ENCODE results near the gene MAST4. TPM values are rescaled to one million over a fixed set of nuclear protein-coding genes. Genes with fewer than 3 reads are reported as not detected.
"Not testable (repeated sequence)": the region's sequence is repeated elsewhere in the genome, so short reads cannot be mapped to it uniquely, and the experiment has no call there.

The MAST4 gene
- polyA plus RNA-seq, 1 donor: 10.6 TPM

- no peak for DNase-seq (ENCODE audit: low read depth)
Measured at GRCh38 chr5:67153292-67153691, 557.1 kb downstream of the MAST4 start.

- DNase-seq (ENCODE audit: low read depth): no peak
Measured at GRCh38 chr5:67154556-67155206, 558.5 kb downstream of the MAST4 start.

- DNase-seq (ENCODE audit: low read depth): no peak
Measured at GRCh38 chr5:67156976-67157583, 560.9 kb downstream of the MAST4 start.

- DNase-seq (ENCODE audit: low read depth): no peak
Measured at GRCh38 chr5:67160272-67160671, 564.1 kb downstream of the MAST4 start.

DNA sequence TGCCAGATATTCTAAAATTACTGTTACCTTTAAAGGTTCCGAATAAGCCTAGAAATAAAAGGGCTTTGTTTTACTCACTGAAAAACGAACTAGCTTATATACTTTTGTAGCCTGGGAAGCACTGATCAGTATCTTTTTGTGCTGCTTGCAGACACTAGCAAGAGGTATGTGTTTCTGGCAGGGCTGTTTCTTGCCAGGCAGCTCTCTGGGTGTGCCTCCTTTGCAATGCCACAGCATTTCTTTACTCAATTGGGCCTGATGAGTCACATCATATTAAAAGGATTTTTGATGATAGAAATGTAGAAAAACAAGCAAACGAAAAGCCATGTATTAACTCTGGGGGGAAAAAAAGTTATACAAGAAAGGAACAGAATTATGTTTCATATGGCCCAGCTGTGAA, 564.8 kb downstream of the MAST4 start:
- DNase-seq (ENCODE audit: low read depth): no peak

DNA sequence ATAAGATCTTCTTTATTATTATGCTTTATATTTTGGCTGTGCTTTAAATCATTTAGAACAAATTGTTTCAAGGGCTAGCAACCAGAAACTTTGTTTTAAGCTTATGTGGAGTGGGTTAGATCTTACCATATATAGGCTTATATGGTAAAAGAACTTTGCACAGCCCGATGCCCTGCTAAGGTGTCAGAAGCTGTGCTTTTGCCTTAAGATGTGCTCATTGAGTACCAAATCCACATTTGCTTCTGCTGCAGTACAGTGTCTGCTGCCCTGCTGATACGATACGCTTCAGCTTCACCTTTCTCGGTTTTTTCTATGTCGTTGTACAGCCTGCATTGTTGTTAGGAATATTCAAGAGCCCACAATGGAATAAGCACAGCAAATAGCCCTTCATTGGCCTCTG, 565.6 kb downstream of the MAST4 start:
- no peak for DNase-seq (ENCODE audit: low read depth)

DNA sequence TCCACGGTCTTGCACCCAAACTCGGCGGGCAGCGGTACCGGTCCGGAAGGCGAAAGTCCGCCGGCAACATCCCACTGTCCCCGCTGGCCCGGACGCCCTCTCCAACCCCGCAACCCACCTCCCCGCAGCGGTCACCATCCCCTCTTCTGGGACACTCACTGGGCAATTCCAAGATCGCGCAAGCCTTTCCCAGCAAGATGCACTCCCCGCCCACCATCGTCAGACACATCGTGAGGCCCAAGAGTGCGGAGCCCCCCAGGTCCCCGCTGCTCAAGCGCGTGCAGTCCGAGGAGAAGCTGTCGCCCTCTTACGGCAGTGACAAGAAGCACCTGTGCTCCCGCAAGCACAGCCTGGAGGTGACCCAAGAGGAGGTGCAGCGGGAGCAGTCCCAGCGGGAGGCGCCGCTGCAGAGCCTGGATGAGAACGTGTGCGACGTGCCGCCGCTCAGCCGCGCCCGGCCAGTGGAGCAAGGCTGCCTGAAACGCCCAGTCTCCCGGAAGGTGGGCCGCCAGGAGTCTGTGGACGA, 567.1 kb downstream of the MAST4 start:
- no peak for DNase-seq (ENCODE audit: low read depth)

DNA sequence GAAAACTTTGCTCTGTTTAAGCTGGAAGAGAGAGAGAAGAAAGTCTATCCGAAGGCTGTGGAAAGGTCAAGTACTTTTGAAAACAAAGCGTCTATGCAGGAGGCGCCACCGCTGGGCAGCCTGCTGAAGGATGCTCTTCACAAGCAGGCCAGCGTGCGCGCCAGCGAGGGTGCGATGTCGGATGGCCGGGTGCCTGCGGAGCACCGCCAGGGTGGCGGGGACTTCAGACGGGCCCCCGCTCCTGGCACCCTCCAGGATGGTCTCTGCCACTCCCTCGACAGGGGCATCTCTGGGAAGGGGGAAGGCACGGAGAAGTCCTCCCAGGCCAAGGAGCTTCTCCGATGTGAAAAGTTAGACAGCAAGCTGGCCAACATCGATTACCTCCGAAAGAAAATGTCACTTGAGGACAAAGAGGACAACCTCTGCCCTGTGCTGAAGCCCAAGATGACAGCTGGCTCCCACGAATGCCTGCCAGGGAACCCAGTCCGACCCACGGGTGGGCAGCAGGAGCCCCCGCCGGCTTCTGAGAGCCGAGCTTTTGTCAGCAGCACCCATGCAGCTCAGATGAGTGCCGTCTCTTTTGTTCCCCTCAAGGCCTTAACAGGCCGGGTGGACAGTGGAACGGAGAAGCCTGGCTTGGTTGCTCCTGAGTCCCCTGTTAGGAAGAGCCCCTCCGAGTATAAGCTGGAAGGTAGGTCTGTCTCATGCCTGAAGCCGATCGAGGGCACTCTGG, 567.8 kb downstream of the MAST4 start:
- no peak for DNase-seq (ENCODE audit: low read depth)

DNA sequence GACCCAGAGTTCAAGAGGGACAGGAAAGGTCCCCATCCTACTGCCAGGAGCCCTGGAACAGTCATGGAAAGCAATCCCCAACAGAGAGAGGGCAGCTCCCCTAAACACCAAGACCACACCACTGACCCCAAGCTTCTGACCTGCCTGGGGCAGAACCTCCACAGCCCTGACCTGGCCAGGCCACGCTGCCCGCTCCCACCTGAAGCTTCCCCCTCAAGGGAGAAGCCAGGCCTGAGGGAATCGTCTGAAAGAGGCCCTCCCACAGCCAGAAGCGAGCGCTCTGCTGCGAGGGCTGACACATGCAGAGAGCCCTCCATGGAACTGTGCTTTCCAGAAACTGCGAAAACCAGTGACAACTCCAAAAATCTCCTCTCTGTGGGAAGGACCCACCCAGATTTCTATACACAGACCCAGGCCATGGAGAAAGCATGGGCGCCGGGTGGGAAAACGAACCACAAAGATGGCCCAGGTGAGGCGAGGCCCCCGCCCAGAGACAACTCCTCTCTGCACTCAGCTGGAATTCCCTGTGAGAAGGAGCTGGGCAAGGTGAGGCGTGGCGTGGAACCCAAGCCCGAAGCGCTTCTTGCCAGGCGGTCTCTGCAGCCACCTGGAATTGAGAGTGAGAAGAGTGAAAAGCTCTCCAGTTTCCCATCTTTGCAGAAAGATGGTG, 568.8 kb downstream of the MAST4 start:
- DNase-seq (ENCODE audit: low read depth): no peak

DNA sequence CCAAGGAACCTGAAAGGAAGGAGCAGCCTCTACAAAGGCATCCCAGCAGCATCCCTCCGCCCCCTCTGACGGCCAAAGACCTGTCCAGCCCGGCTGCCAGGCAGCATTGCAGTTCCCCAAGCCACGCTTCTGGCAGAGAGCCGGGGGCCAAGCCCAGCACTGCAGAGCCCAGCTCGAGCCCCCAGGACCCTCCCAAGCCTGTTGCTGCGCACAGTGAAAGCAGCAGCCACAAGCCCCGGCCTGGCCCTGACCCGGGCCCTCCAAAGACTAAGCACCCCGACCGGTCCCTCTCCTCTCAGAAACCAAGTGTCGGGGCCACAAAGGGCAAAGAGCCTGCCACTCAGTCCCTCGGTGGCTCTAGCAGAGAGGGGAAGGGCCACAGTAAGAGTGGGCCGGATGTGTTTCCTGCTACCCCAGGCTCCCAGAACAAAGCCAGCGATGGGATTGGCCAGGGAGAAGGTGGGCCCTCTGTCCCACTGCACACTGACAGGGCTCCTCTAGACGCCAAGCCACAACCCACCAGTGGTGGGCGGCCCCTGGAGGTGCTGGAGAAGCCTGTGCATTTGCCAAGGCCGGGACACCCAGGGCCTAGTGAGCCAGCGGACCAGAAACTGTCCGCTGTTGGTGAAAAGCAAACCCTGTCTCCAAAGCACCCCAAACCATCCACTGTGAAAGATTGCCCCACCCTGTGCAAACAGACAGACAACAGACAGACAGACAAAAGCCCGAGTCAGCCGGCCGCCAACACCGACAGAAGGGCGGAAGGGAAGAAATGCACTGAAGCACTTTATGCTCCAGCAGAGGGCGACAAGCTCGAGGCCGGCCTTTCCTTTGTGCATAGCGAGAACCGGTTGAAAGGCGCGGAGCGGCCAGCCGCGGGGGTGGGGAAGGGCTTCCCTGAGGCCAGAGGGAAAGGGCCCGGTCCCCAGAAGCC, 569.6 kb downstream of the MAST4 start:
- no peak for DNase-seq (ENCODE audit: low read depth)

GRCh38 chr5:67166460-67167285, 570.5 kb downstream of the MAST4 start:
- no peak for DNase-seq (ENCODE audit: low read depth)

DNA sequence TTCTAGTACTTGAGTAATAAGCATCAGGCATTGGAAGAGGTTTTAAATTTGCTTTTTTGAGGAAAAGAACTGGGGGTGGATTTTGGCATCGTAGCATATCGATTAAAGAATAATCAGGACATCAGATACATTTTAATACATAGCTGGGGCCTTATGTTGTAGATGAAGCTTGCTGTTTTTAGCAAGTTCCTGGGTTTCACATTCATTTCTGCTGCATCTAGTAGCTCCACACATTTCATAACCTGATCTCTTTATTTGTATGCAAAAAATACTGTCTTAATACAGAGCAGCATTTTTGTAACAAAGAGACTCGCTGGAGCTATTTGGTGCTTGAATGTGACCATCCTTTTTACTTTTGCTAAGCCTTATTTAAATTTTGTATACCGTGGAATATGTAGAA, 571.9 kb downstream of the MAST4 start:
- no peak for DNase-seq (ENCODE audit: low read depth)

DNA sequence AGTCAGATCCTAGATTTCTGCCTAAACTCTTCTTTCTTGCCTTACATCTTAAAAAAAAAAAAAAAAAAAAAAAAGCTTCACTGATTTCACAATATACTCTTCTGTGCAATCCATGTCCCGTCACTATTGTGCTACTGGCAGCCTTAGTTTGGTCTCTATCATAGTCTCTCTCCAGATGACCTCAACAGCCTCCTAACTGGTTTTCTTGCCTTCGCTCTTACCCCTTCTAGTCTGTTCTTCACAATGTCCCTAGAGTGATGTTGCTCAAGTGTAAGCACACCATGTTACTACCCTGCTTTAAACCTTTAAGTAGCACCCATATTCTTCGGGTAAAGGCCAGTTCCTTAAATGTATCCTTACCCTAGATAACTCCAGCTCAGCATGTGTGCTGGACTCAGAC, 574.6 kb downstream of the MAST4 start:
- no peak for DNase-seq (ENCODE audit: low read depth)

- DNase-seq (ENCODE audit: low read depth): not testable (repeated sequence)
Measured at GRCh38 chr5:67173351-67173750, 577.2 kb downstream of the MAST4 start.

GRCh38 chr5:67173959-67174358, 577.8 kb downstream of the MAST4 start:
- no peak for DNase-seq (ENCODE audit: low read depth)

GRCh38 chr5:67176936-67177335, 580.7 kb downstream of the MAST4 start:
- DNase-seq (ENCODE audit: low read depth): no peak

DNA sequence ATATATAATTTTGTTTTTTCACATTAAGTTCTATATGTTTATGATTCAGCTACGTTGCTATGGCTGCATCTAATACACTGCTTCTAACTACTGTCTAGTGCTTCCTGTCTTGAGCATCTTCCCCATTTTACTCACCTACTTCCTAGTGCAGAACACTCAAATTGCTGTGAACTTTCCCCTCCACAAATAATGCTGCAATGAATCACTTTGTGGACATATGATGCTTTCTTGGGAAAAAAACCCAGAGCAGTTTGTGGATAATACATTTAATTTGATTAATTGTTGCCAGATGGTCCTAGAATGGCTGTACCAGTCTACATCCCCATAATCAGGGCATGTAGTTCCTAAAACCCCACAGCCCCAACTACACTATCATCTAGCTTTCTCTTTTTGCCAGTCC, 581.9 kb downstream of the MAST4 start:
- DNase-seq (ENCODE audit: low read depth): no peak

DNA sequence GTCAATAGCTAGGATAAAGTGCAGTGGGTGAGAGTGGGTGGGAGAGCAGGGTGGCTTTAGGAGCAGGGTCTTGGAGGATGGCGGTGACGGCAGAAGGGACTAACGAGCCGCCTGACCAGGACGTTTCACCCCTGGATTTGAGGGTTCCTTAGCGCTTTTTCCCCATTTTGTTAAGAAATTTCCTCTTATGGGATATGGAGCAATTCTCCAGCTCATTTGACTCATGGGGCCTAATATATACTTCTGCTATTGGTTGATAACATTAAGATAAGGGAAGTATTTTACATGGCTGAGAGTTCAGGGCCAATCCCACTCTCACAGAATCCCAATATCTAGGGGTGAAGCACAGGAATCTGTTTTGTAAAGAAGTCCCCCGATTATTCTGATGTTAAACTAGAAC, 582.8 kb downstream of the MAST4 start:
- no peak for DNase-seq (ENCODE audit: low read depth)

DNA sequence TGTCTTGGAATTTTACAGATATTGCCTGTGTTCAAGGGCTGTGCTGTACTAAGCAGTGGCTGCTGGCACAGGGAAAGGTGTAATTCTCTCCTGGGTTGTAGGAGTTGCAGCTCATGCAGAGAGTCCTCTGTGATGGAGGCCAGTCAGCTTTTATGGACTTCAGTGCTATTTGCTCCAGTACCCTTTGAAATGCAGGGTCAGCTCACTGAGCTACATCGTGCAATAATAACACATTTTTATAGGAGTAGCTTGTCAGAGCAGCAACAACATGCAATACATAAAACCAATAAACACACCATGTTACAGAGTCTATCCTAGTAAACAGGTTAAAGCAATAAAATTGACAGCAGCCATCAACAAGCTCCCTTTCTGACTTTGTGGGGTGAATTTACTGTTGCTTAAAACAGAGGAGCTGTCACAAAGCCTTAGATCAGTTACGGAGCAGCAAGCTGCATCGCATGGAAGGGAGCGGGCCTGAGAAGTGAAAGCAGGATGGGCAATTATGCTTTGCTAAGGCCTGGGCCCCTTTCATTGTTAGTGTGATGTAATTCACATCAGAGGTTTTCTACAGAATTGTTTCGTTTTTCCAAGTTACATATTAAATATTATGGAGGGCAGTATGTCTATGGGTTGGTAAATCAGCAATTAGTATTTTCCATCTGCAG, 583.6 kb downstream of the MAST4 start:
- DNase-seq (ENCODE audit: low read depth): no peak
